ENCODE data around the gene SLC6A4. TPM values are rescaled to one million over a fixed set of nuclear protein-coding genes. Genes with fewer than 3 reads are reported as not detected.

SLC6A4 gene
- total and polyA plus RNA-seq, 2 donors from 2014 or later, result 0.94 to 1.1 TPM

GRCh38 chr17:30199600-30199999, 35.9 kb downstream of the SLC6A4 start:
- DNase-seq (no peak), FAIRE-seq (no peak)
- H3K36me3 ChIP-seq (ENCODE audit: control insufficient read depth in 2 of 3, insufficient read depth in 3 of 3, low read length in 3 of 3), result no peaks in the 10 kb centered on the region
- H3K27ac ChIP-seq (ENCODE audit: low read depth in 2 of 2, low read length in 2 of 2), result no peak overlapping the region
- H3K4me3 ChIP-seq (ENCODE audit: low read length in 3 of 3), result no peak overlapping the region
- intact Hi-C loops (cut with DNase I), result no loop called here
- no peak for TF ChIP-seq CTCF (IDR thresholded peaks at IDR 0.05; ENCODE audit: borderline replicate concordance, extremely low read depth, insufficient read depth)
- H3K27me3 ChIP-seq (ENCODE audit: control insufficient read depth, insufficient read depth, low read length), result no peaks in the 10 kb centered on the region
- no peaks in the 10 kb centered on the region for H3K9me3 ChIP-seq (ENCODE audit: control insufficient read depth in 2 of 3, insufficient read depth in 1 of 3, low read length in 3 of 3)
- H3K9ac ChIP-seq (ENCODE audit: low read length in 3 of 3), result no peak overlapping the region
- no peaks in the 10 kb centered on the region for H3K4me1 ChIP-seq (ENCODE audit: control insufficient read depth in 2 of 3, insufficient read depth in 2 of 3, low read depth in 1 of 3, low read length in 3 of 3)

- intact Hi-C loops (cut with DNase I), result no loop called here
- H3K9ac ChIP-seq (ENCODE audit: low read length in 3 of 3), result no peak overlapping the region
- TF ChIP-seq CTCF (IDR thresholded peaks at IDR 0.05; ENCODE audit: borderline replicate concordance, extremely low read depth, insufficient read depth), result no peak
- FAIRE-seq (no peak), DNase-seq (no peak)
- no peaks in the 10 kb centered on the region for H3K9me3 ChIP-seq (ENCODE audit: control insufficient read depth in 2 of 3, insufficient read depth in 1 of 3, low read length in 3 of 3)
- H3K4me3 ChIP-seq (ENCODE audit: low read length in 3 of 3), result no peak overlapping the region
- H3K36me3 ChIP-seq (ENCODE audit: control insufficient read depth in 2 of 3, insufficient read depth in 3 of 3, low read length in 3 of 3), result no peaks in the 10 kb centered on the region
- no peak overlapping the region for H3K27ac ChIP-seq (ENCODE audit: low read depth in 2 of 2, low read length in 2 of 2)
- H3K4me1 ChIP-seq (ENCODE audit: control insufficient read depth in 2 of 3, insufficient read depth in 2 of 3, low read depth in 1 of 3, low read length in 3 of 3), result no peaks in the 10 kb centered on the region
- no peaks in the 10 kb centered on the region for H3K27me3 ChIP-seq (ENCODE audit: control insufficient read depth, insufficient read depth, low read length)
Observed at GRCh38 chr17:30197416-30197815, 38.1 kb downstream of the SLC6A4 start.

- no peaks in the 10 kb centered on the region for H3K9me3 ChIP-seq (ENCODE audit: control insufficient read depth in 2 of 3, insufficient read depth in 1 of 3, low read length in 3 of 3)
- no peaks in the 10 kb centered on the region for H3K36me3 ChIP-seq (ENCODE audit: control insufficient read depth in 2 of 3, insufficient read depth in 3 of 3, low read length in 3 of 3)
- no peaks in the 10 kb centered on the region for H3K27me3 ChIP-seq (ENCODE audit: control insufficient read depth, insufficient read depth, low read length)
- no peaks in the 10 kb centered on the region for H3K4me1 ChIP-seq (ENCODE audit: control insufficient read depth in 2 of 3, insufficient read depth in 2 of 3, low read depth in 1 of 3, low read length in 3 of 3)
- intact Hi-C loops (cut with DNase I), result no loop called here
- H3K4me3 ChIP-seq (ENCODE audit: low read length in 3 of 3), result no peak overlapping the region
- DNase-seq (no peak), FAIRE-seq (no peak)
- TF ChIP-seq CTCF (IDR thresholded peaks at IDR 0.05; ENCODE audit: borderline replicate concordance, extremely low read depth, insufficient read depth), result no peak
- H3K27ac ChIP-seq (ENCODE audit: low read depth in 2 of 2, low read length in 2 of 2), result no peak overlapping the region
- no peak overlapping the region for H3K9ac ChIP-seq (ENCODE audit: low read length in 3 of 3)
Observed at GRCh38 chr17:30196504-30196903, 39.0 kb downstream of the SLC6A4 start.

GRCh38 chr17:30191072-30191471, 44.4 kb downstream of the SLC6A4 start:
- DNase-seq, result no peak
- H3K9ac ChIP-seq (ENCODE audit: low read length in 3 of 3), result no peak overlapping the region
- TF ChIP-seq CTCF (IDR thresholded peaks at IDR 0.05; ENCODE audit: borderline replicate concordance, extremely low read depth, insufficient read depth), result no peak
- FAIRE-seq, result no peak
- no peaks in the 10 kb centered on the region for H3K36me3 ChIP-seq (ENCODE audit: control insufficient read depth in 2 of 3, insufficient read depth in 3 of 3, low read length in 3 of 3)
- H3K4me1 ChIP-seq (ENCODE audit: control insufficient read depth in 2 of 3, insufficient read depth in 2 of 3, low read depth in 1 of 3, low read length in 3 of 3), result no peaks in the 10 kb centered on the region
- H3K9me3 ChIP-seq (ENCODE audit: control insufficient read depth in 2 of 3, insufficient read depth in 1 of 3, low read length in 3 of 3), result no peaks in the 10 kb centered on the region
- intact Hi-C loops (cut with DNase I), result no loop called here
- no peaks in the 10 kb centered on the region for H3K27me3 ChIP-seq (ENCODE audit: control insufficient read depth, insufficient read depth, low read length)
- no peak overlapping the region for H3K4me3 ChIP-seq (ENCODE audit: low read length in 3 of 3)
- no peak overlapping the region for H3K27ac ChIP-seq (ENCODE audit: low read depth in 2 of 2, low read length in 2 of 2)
